ENCODE measurements around the gene PRKCH.

PRKCH gene

DNA sequence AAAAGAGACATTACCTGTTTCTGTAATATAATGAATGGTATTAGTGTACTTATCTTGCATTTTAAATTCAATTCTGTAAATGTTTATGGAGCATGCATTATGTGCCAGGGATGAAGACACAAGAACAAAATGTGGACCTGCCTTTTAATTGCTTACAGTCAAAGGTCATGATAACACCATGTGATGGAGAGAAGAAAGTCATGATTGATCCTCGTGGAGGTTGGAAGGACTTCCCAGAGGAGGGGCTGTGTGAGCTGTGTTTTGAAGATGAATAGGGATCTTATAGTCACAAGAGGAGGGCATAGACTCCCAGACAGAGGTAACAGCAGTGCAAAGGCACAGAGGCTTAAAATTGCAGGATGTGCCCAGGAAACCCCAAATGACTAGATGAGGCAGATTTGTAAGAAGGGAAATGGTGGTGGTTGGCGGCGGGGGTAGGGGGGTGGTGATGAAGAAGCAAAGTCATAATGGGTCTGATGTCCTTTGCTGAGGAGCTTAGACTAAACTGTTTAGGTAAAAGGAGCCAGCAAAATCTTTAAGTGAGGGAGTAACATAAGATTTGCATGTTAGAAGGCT, 151.5 kb downstream of the PRKCH start:
- Histone ChIP-seq H3K27me3 (ENCODE audit: control insufficient read depth, insufficient read depth, low read length) (no peaks in the 10 kb centered on the region), H3K4me3 (ENCODE audit: low read length) (no peak overlapping the region), H3K27ac (ENCODE audit: low read length) (no peak overlapping the region), H3K36me3 (ENCODE audit: control insufficient read depth, low read depth, low read length) (no peaks in the 10 kb centered on the region), H3K9ac (ENCODE audit: low read length) (no peak overlapping the region), H3K4me1 (ENCODE audit: control insufficient read depth, low read depth, low read length) (peaks cover 22% of the 10 kb centered on the region), H3K9me3 (ENCODE audit: control insufficient read depth, low read depth, low read length) (no peaks in the 10 kb centered on the region)

DNA sequence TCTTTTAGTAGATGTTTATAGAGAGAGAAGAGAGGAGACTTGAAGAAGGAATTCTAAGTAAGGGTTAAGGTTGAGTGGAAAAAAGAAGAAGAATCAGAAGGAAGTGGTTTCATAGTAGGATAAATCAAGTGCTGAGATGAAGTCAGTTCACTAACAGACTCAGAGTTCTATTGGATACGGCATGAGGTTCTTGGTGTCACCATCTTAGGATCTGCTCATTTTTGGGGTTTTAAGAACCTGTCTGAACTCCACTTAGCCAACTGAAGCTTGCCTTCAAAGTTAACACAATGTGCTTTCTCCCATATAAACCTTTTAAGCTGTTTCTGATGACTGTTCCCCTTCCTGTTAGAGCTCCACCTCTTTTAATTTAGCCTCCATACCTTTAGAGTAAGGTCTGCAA, 152.6 kb downstream of the PRKCH start:
- H3K27me3 ChIP-seq (ENCODE audit: control insufficient read depth, insufficient read depth, low read length) = no peaks in the 10 kb centered on the region
- no peaks in the 10 kb centered on the region for H3K36me3 ChIP-seq (ENCODE audit: control insufficient read depth, low read depth, low read length)
- H3K27ac ChIP-seq (ENCODE audit: low read length) = no peak overlapping the region
- no peak overlapping the region for H3K4me3 ChIP-seq (ENCODE audit: low read length)
- H3K9me3 ChIP-seq (ENCODE audit: control insufficient read depth, low read depth, low read length) = no peaks in the 10 kb centered on the region
- H3K4me1 ChIP-seq (ENCODE audit: control insufficient read depth, low read depth, low read length) = peaks cover 22% of the 10 kb centered on the region
- H3K9ac ChIP-seq (ENCODE audit: low read length) = no peak overlapping the region

DNA sequence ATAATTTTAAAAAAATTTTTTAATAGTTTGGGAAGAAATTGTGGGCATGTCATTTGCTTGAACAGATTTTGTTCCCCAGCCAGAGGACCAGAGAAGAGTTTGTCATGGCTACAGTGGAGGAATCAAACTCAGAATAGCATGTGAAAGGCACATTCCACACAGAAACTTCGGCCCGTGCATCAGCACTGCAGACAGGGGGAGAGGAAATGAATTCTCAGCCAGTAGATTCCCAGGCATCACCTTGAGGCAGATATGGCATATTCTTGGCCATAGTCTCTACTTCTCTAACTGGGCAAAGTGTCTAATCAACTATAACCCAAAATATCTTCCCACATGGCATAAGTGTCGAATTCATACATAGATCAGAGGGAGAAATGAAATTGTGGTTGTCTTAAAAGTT, 153.3 kb downstream of the PRKCH start:
- Histone ChIP-seq H3K4me1 (ENCODE audit: control insufficient read depth, low read depth, low read length) (peaks cover 17% of the 10 kb centered on the region), H3K9me3 (ENCODE audit: control insufficient read depth, low read depth, low read length) (no peaks in the 10 kb centered on the region), H3K27me3 (ENCODE audit: control insufficient read depth, insufficient read depth, low read length) (no peaks in the 10 kb centered on the region), H3K9ac (ENCODE audit: low read length) (no peak overlapping the region), H3K36me3 (ENCODE audit: control insufficient read depth, low read depth, low read length) (no peaks in the 10 kb centered on the region), H3K4me3 (ENCODE audit: low read length) (no peak overlapping the region), H3K27ac (ENCODE audit: low read length) (no peak overlapping the region)

DNA sequence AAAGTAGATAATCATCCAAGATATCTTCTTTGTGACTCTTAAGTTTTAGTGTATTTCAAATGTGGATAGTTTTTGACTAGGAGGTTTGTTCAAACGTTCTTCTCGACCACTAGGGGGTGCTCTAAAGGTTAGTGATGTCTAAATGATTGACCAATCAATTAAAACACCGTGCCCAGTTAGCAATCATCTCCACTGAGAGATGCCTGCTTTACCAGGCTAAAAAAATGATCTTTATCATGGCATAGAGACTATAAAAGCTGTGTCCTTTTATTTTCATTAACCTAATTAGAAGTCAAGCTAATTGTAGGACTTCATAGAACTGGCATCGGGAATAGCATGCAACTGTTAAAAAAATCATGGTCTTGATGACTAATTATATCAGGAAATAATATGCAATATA, 153.9 kb downstream of the PRKCH start:
- Histone ChIP-seq H3K4me1 (ENCODE audit: control insufficient read depth, low read depth, low read length) (peaks cover 17% of the 10 kb centered on the region), H3K27ac (ENCODE audit: low read length) (no peak overlapping the region)

DNA sequence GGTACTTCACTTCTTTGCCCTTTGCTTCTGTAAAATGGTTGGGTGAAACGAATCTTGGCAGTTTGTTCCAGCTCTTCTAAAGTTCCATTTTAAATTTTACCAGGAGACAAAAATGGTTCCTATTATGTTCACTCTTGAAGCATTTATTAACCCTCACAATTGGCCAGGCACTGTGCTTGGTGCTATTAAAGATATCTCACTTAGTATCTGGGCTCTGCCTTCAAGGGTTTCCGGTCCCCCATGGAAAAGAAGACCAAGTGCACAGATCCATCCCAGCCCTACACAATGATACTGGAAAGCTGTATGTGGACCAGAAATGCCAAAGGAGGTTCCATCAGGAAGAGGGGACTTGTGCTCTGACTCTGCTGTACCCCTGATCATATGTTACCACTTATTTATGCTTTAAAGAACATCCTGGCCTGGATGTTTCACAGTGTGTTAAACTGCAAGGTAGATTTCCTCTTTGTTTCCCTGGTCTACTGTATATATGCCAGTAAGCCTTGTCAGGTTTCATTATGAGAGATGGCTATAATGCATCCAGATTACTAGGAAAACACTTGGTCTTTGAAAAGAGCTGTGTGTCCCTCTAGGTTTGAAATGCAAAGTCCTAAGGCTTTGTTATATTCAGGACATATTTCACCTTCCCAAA, 154.8 kb downstream of the PRKCH start:
- Histone ChIP-seq H3K27me3 (ENCODE audit: control insufficient read depth, insufficient read depth, low read length) (no peaks in the 10 kb centered on the region), H3K9ac (ENCODE audit: low read length) (no peak overlapping the region), H3K4me3 (ENCODE audit: low read length) (no peak overlapping the region), H3K4me1 (ENCODE audit: control insufficient read depth, low read depth, low read length) (peaks cover 9% of the 10 kb centered on the region), H3K27ac (ENCODE audit: low read length) (no peak overlapping the region), H3K9me3 (ENCODE audit: control insufficient read depth, low read depth, low read length) (no peaks in the 10 kb centered on the region), H3K36me3 (ENCODE audit: control insufficient read depth, low read depth, low read length) (no peaks in the 10 kb centered on the region)

More for the DNA sequence above, 153.9 kb downstream of the PRKCH start:
- no peaks in the 10 kb centered on the region for H3K27me3 ChIP-seq (ENCODE audit: control insufficient read depth, insufficient read depth, low read length)
- no peaks in the 10 kb centered on the region for H3K36me3 ChIP-seq (ENCODE audit: control insufficient read depth, low read depth, low read length)
- no peak overlapping the region for H3K9ac ChIP-seq (ENCODE audit: low read length)
- no peaks in the 10 kb centered on the region for H3K9me3 ChIP-seq (ENCODE audit: control insufficient read depth, low read depth, low read length)
- H3K4me3 ChIP-seq (ENCODE audit: low read length) = no peak overlapping the region

DNA sequence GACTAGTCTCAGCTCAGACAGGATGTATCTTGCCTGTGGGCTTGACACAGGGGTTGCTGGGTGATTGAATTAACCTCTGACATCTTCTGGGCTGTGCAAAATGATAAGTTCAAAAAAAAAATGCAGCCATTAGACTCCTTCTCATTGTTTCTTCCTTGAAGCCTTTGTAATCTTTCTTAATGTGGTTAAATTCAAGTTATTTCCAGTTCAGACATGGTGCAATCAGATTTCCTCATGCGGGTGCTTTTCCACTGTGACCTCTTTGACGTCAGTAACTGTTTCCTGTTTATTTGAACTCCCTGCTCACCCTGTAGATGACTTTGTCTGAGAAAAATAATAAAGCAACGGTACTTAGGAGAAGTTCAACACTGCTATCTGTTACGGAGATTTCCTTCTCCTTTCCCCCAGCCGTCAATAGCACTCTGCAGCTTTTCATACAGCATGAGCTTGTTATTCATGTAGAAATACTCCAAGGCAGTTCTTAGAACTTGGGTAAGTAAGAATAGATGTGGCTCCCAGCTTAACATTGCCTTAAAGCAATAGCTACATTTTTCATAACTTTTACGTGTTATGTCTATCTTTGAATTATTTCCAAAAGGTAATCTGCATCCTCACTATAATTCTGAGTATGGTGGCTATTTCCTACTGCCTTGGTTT, 155.5 kb downstream of the PRKCH start:
- H3K4me1 ChIP-seq (ENCODE audit: control insufficient read depth, low read depth, low read length) = peaks cover 9% of the 10 kb centered on the region
- no peaks in the 10 kb centered on the region for H3K9me3 ChIP-seq (ENCODE audit: control insufficient read depth, low read depth, low read length)
- H3K4me3 ChIP-seq (ENCODE audit: low read length) = no peak overlapping the region

DNA sequence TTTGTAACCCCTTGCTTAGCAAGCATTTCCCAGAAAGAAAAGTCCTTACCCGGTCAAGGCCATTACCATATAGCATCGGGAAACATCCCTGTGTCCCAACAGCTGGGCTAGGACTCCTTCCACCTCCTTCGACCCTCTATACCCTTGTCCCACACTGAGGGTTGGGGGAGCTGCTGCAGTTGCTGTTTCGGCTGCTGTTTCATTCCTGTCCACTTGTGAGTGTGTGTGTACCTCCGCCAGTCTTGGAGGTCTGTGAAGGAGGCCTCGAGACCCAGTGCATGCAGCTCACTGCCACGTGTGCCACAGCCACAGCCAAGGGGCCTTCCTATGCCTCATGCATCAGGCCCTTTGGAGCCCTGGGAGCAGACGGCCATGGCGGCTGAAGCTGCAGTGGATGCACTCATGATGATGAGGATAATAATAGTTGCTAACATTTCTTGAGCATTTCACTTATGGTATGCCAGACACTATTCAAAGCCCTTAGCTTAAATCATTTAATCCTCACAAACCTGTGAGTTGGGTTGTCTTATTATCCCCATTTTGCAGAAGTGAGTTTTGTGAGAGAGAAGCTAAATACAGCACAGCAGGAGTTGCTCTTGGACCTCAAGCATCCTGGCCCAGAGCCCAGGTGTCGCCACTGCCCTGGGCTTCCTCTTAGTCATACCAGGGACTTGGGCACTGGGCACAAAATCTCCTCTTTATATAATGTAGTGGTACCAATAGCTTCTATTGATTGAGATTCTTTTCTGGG, 156.5 kb downstream of the PRKCH start:
- peaks cover 4% of the 10 kb centered on the region for H3K4me1 ChIP-seq (ENCODE audit: control insufficient read depth, low read depth, low read length)
- no peaks in the 10 kb centered on the region for H3K36me3 ChIP-seq (ENCODE audit: control insufficient read depth, low read depth, low read length)
- H3K4me3 ChIP-seq (ENCODE audit: low read length) = no peak overlapping the region
- H3K27me3 ChIP-seq (ENCODE audit: control insufficient read depth, insufficient read depth, low read length) = no peaks in the 10 kb centered on the region
- H3K9me3 ChIP-seq (ENCODE audit: control insufficient read depth, low read depth, low read length) = no peaks in the 10 kb centered on the region
- H3K27ac ChIP-seq (ENCODE audit: low read length) = no peak overlapping the region
- H3K9ac ChIP-seq (ENCODE audit: low read length) = no peak overlapping the region

More for the DNA sequence above, 155.5 kb downstream of the PRKCH start:
- H3K36me3 ChIP-seq (ENCODE audit: control insufficient read depth, low read depth, low read length) = no peaks in the 10 kb centered on the region
- no peak overlapping the region for H3K27ac ChIP-seq (ENCODE audit: low read length)
- H3K9ac ChIP-seq (ENCODE audit: low read length) = no peak overlapping the region
- no peaks in the 10 kb centered on the region for H3K27me3 ChIP-seq (ENCODE audit: control insufficient read depth, insufficient read depth, low read length)

DNA sequence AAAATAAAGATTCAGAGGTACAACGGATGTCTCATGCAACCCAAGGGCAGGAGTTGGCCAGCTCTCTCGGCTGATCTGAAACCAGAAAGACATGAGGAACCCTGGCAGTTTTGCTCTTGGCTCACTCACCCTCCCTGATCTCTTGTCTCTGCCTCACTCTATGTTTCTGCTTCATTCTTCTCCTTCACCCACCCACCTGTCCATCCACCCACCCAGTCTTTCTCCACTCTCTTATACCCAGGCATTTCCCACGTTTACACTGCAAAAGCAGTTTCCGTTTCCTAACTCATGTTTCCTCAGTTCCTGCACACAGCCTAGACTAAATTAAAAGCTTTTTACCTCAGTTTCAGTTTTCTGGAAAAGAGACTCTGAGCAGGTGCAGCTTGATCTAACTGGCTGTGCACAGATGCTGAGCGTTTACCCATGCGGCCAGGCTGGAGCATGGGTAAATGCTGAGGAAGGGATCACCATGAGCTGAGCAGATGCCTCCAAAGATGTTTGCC, 157.6 kb downstream of the PRKCH start:
- H3K4me1 ChIP-seq (ENCODE audit: control insufficient read depth, low read depth, low read length) = peaks cover 4% of the 10 kb centered on the region
- H3K9me3 ChIP-seq (ENCODE audit: control insufficient read depth, low read depth, low read length) = no peaks in the 10 kb centered on the region
- H3K27me3 ChIP-seq (ENCODE audit: control insufficient read depth, insufficient read depth, low read length) = no peaks in the 10 kb centered on the region
- H3K4me3 ChIP-seq (ENCODE audit: low read length) = no peak overlapping the region
- no peak overlapping the region for H3K9ac ChIP-seq (ENCODE audit: low read length)
- H3K27ac ChIP-seq (ENCODE audit: low read length) = no peak overlapping the region
- no peaks in the 10 kb centered on the region for H3K36me3 ChIP-seq (ENCODE audit: control insufficient read depth, low read depth, low read length)

DNA sequence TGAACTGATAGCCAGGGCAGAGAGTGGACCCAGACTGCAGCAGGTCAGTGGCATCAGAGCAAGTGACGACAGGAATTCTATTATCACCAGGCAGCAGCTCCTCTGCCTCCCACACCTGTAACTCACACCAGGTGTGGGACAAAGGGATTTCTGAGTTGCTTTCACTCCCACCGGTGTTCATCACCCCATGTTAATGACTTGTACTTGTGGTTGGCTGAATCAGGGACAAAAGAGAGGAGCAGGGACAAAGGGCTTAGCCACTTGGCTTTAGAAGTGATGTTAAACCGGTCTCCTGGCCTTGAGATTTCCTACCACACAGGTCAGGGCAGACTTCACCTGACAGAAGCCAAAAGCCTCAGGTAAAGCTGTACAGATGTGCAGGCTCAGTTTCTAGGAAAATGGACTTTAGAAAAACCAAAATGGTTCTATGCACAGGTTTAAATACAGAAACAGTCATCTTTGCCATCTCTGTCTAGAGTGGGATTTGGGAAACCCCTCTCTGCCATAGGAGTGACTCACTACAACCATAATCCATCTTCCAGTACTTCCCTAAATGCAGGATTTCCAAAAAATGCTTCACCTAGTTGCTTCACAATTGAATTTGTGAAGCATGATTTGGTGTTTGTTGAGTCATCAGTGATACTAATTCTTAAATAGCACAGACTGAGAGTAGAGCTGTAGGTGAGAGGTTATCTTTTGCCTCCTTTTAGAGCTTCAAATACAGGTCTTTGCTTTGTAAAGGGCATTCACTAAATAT, 158.5 kb downstream of the PRKCH start:
- Histone ChIP-seq H3K4me1 (ENCODE audit: control insufficient read depth, low read depth, low read length) (peaks cover 4% of the 10 kb centered on the region), H3K36me3 (ENCODE audit: control insufficient read depth, low read depth, low read length) (no peaks in the 10 kb centered on the region), H3K27ac (ENCODE audit: low read length) (no peak overlapping the region), H3K27me3 (ENCODE audit: control insufficient read depth, insufficient read depth, low read length) (no peaks in the 10 kb centered on the region), H3K9ac (ENCODE audit: low read length) (no peak overlapping the region), H3K4me3 (ENCODE audit: low read length) (no peak overlapping the region), H3K9me3 (ENCODE audit: control insufficient read depth, low read depth, low read length) (no peaks in the 10 kb centered on the region)

DNA sequence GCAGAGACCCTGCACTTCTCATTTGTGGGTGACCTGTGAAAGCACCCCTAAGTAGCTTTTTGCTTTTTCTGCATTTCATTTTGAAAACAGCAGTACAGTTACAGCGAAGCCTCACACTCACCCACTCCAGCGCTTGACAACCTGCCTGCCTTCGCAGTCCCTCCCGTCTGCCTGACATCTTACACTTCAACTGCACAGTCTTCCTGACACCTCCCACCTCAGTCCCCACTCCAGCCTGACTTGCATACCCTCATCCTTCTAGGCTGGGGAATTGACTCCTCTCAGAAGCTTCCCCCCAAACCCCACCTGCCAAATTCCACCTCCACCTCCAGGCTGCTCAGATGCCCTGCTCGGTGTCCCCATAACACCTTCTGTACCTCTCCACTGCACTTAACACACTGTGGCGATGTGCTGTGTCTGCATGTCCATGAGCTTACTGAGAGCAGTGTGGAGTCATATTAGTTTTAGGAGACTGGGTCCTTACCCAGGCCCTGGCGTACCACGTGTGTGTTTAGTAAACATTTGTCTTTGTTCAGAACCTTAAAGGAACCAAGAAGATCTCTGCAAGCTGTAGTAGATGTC, 159.4 kb downstream of the PRKCH start:
- Histone ChIP-seq H3K4me1 (ENCODE audit: control insufficient read depth, low read depth, low read length) (peaks cover 4% of the 10 kb centered on the region), H3K27me3 (ENCODE audit: control insufficient read depth, insufficient read depth, low read length) (no peaks in the 10 kb centered on the region)

DNA sequence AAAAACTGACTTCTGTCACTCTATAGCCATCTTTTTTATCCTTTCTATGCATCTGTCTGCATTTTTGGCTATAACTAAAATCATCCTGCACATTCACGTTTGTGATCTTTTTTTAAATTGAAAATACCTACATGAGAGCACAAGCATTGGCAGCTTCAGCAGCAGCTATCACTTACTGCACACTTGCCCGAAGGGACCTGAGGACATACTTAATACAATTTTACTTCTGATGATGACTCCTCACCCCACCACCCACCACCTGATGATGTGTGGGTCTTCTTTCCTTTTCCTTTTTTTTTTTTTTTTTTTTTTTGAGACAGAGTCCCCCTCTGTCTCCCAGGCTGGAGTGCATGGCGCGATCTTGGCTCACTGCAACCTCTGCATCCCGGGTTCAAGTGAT, 160.3 kb downstream of the PRKCH start:
- H3K9me3 ChIP-seq (ENCODE audit: control insufficient read depth, low read depth, low read length) = no peaks in the 10 kb centered on the region
- H3K4me3 ChIP-seq (ENCODE audit: low read length) = no peak overlapping the region
- H3K27me3 ChIP-seq (ENCODE audit: control insufficient read depth, insufficient read depth, low read length) = no peaks in the 10 kb centered on the region
- H3K27ac ChIP-seq (ENCODE audit: low read length) = no peak overlapping the region
- H3K36me3 ChIP-seq (ENCODE audit: control insufficient read depth, low read depth, low read length) = no peaks in the 10 kb centered on the region
- no peak overlapping the region for H3K9ac ChIP-seq (ENCODE audit: low read length)
- H3K4me1 ChIP-seq (ENCODE audit: control insufficient read depth, low read depth, low read length) = peaks cover 4% of the 10 kb centered on the region

More for the DNA sequence above, 159.4 kb downstream of the PRKCH start:
- H3K36me3 ChIP-seq (ENCODE audit: control insufficient read depth, low read depth, low read length) = no peaks in the 10 kb centered on the region
- H3K9ac ChIP-seq (ENCODE audit: low read length) = no peak overlapping the region
- H3K9me3 ChIP-seq (ENCODE audit: control insufficient read depth, low read depth, low read length) = no peaks in the 10 kb centered on the region
- H3K27ac ChIP-seq (ENCODE audit: low read length) = no peak overlapping the region
- no peak overlapping the region for H3K4me3 ChIP-seq (ENCODE audit: low read length)

All from iPS-18a (cell line).